ENCODE measurements around the gene LRP10.
A peak's percentile ranks its signal among the peaks of the same experiment; 100 is the strongest.
"Not testable (repeated sequence)": the region's sequence is repeated elsewhere in the genome, so short reads cannot be mapped to it uniquely, and the experiment has no call there.

LRP10 gene

DNA sequence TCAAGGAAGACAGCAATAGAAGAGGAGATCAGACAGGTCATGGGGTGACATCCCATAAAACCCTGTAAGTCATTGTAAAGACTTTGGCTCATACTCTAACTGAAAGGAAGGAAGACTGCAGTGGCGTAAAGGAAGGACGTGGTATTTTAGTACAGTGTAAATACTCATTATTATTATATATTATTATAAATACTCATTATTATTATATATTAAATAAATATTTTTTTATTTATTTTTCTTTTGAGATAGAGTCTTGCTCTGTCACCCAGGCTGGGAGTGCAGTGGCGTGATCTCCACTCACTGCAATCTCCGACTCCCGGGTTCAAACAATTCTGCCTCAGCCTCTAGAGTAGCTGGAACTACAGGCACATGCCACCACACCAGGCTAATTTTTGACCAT, 15.1 kb upstream of the LRP10 start:
- peaks cover 4% of the 10 kb centered on the region for H3K9me3 Mint-ChIP-seq
- peaks cover 3% of the 10 kb centered on the region for H3K27me3 Mint-ChIP-seq (ENCODE audit: low read depth, poor library complexity)
- no peaks in the 10 kb centered on the region for H3K36me3 Mint-ChIP-seq (ENCODE audit: low read depth)
- no peak overlapping the region for H3K27ac Mint-ChIP-seq
- TF ChIP-seq, protein P1, sequence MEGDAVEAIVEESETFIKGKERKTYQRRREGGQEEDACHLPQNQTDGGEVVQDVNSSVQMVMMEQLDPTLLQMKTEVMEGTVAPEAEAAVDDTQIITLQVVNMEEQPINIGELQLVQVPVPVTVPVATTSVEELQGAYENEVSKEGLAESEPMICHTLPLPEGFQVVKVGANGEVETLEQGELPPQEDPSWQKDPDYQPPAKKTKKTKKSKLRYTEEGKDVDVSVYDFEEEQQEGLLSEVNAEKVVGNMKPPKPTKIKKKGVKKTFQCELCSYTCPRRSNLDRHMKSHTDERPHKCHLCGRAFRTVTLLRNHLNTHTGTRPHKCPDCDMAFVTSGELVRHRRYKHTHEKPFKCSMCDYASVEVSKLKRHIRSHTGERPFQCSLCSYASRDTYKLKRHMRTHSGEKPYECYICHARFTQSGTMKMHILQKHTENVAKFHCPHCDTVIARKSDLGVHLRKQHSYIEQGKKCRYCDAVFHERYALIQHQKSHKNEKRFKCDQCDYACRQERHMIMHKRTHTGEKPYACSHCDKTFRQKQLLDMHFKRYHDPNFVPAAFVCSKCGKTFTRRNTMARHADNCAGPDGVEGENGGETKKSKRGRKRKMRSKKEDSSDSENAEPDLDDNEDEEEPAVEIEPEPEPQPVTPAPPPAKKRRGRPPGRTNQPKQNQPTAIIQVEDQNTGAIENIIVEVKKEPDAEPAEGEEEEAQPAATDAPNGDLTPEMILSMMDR (IDR thresholded peaks at IDR 0.05) = no peak
- H3K4me3 Mint-ChIP-seq = no peak overlapping the region
- no peak for DNase-seq
- peaks cover 9% of the 10 kb centered on the region for H3K4me1 Mint-ChIP-seq

DNA sequence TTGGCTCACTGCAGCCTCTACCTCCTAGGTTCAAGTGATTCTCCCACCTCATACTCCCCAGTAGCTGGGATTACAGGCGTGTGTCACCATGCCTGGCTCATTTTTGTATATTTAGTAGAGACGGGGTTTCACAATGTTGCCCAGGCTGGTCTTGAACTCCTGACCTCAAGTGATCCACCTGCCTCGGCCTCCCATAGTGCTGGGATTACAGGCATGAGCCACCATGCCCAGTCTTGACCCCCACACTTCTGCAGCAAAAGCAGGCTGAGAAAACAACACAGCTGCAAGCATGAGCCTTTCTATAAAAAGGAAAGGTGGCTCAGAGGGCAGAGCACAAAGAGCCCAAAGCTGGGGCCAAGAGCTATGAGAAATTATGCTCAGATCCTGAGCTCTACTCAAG, 11.2 kb upstream of the LRP10 start:
- H3K27me3 Mint-ChIP-seq (ENCODE audit: low read depth, poor library complexity); H3K4me3 Mint-ChIP-seq; H3K9me3 Mint-ChIP-seq; H3K36me3 Mint-ChIP-seq (ENCODE audit: low read depth); H3K4me1 Mint-ChIP-seq; H3K27ac Mint-ChIP-seq; DNase-seq: not testable (repeated sequence)

DNA sequence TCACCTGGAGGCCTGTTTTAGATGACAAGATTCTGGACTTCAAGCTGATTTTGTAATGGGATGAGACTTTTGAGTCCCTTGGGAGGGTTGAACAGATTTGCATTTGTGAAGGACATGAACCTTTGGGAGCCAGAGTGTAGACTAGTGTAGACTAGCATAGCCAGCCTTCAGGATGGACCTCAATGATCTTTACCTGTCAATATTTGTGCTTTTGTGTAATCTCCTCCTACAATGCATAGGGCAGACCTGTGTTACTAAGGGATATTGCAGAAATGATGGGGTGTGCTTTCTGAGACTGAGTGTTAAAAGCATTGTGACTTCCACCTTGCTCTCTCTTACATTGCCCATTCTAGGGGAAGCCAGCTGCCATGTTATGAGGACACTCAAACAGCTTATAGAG, 9.9 kb upstream of the LRP10 start:
- no peaks in the 10 kb centered on the region for H3K36me3 Mint-ChIP-seq (ENCODE audit: low read depth)
- H3K4me3 Mint-ChIP-seq = no peak overlapping the region
- no peak overlapping the region for H3K27ac Mint-ChIP-seq
- TF ChIP-seq, protein P1 (IDR thresholded peaks at IDR 0.05) = no peak
- DNase-seq = no peak
- no peaks in the 10 kb centered on the region for H3K4me1 Mint-ChIP-seq
- H3K9me3 Mint-ChIP-seq = peaks cover 4% of the 10 kb centered on the region
- peaks cover 3% of the 10 kb centered on the region for H3K27me3 Mint-ChIP-seq (ENCODE audit: low read depth, poor library complexity)

DNA sequence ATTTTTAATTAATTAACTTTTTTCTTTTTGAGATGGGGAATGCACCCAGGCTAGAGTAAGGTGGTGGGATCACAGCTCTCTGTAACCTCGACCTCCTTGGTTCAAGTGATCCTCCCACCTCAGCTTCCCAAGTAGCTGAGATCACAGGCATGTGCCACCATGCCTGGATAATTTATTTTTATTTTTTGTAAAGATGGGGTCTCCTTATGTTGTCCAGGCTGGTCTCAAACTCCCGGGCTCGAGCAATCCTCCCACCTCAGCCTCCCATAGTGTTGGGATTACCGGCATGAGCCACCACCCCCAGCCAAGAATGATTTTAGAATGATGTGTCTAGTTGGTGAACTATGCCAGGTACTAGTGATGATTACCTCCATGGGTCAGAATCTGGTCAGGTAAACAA, 6.6 kb upstream of the LRP10 start:
- Mint-ChIP-seq H3K27ac (no peak overlapping the region), H3K9me3 (peaks cover 4% of the 10 kb centered on the region), H3K36me3 (ENCODE audit: low read depth) (no peaks in the 10 kb centered on the region), H3K27me3 (ENCODE audit: low read depth, poor library complexity) (peaks cover 3% of the 10 kb centered on the region), H3K4me1 (peaks cover 6% of the 10 kb centered on the region), H3K4me3 (no peak overlapping the region)
- TF ChIP-seq, protein P1 (IDR thresholded peaks at IDR 0.05) = no peak
- no peak for DNase-seq

DNA sequence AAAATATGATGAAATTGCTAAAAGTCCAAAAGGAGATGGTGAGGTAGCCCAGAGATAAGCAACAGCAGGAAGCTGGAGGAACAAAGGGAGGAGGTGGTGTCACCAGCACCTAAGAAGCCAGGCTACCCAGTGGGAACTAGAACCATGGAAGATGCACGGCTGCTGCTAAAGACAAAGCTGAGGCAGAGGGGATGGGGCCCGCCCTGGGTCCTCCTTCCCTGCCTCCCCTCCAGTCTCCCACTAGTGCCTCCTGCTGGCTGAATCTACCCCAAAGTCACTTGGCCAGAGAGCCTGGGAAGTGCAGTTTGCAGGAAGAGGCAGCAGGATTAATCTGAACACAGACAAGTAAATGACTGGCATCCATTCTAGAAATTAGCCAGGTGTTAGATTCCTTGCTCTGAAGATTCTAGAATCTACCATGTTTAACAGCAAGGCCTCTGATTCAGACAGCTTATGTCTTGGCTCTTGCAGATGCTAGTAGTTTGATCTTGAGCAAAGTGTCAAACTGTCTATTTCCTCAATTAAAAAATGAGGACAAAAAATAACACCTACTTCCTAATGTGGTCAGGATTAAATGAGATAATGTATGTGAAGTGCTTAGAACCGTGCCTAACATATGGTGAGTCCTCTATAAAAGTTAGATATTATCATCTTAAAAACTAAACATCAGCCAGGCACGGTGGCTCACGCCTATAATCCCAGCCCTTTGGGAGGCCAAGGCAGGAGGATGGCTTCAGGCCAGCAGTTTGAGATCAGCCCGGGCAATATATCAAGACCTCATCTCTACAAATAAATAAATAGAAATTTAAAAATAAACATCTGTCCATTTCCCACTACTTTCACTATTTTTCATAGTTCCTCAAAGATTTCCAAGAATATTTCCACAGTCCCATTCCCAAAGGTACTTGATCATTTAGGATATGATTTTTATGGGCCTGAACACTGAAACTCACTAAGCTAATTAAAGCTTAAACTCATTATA, 5.8 kb upstream of the LRP10 start:
- H3K27me3 Mint-ChIP-seq (ENCODE audit: low read depth, poor library complexity) = peaks cover 2% of the 10 kb centered on the region
- DNase-seq = no peak
- peaks cover 4% of the 10 kb centered on the region for H3K9me3 Mint-ChIP-seq
- H3K4me3 Mint-ChIP-seq = no peak overlapping the region
- TF ChIP-seq, protein P1 (IDR thresholded peaks at IDR 0.05) = no peak
- peaks cover 13% of the 10 kb centered on the region for H3K4me1 Mint-ChIP-seq
- H3K36me3 Mint-ChIP-seq (ENCODE audit: low read depth) = no peaks in the 10 kb centered on the region
- peak overlapping the region; percentile 5 for H3K27ac Mint-ChIP-seq

DNA sequence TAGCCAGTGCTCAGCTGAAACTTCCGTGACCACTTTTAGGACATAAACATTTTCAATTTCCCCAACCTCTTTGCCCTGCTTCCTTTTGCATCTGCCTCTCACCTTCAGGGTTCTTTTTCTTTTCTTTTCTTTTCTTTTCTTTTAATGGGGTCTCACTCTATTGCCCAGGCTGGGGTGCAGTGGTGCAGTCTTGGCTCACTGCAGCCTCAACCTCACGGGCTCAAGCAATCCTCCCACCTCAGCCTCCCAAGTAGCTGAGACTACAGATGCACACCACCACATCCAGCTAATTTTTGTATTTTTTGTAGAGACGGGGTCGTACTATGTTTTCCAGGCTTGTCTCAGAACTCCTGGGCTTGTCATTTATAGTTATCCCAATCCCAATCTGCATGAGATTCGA, 4.7 kb upstream of the LRP10 start:
- TF ChIP-seq, protein P1 (IDR thresholded peaks at IDR 0.05) = no peak
- H3K4me1 Mint-ChIP-seq = peaks cover 19% of the 10 kb centered on the region
- no peaks in the 10 kb centered on the region for H3K36me3 Mint-ChIP-seq (ENCODE audit: low read depth)
- H3K27me3 Mint-ChIP-seq (ENCODE audit: low read depth, poor library complexity) = no peaks in the 10 kb centered on the region
- peaks cover 3% of the 10 kb centered on the region for H3K9me3 Mint-ChIP-seq
- no peak for DNase-seq
- H3K4me3 Mint-ChIP-seq = no peak overlapping the region
- H3K27ac Mint-ChIP-seq = no peak overlapping the region
